ENCODE measurements around the gene HSPA1A. TPM values are rescaled to one million over a fixed set of nuclear protein-coding genes. Genes with fewer than 3 reads are reported as not detected.

HSPA1A gene
- total RNA-seq, 1 experiment from 2014 or later, result 51.2 TPM

- H3K9me3 ChIP-seq (ENCODE audit: control insufficient read depth, low read depth, low read length), result no peaks in the 10 kb centered on the region
- WGBS (ENCODE audit: extremely low coverage, insufficient read length, low lambda C conversion rate), result no CpG with 5 or more reads among the region's 39 CpGs
- Mint-ChIP-seq H3K4me3 (peak overlapping the region; percentile 88 to 91), H3K36me3 (ENCODE audit: insufficient read depth in 1 of 3, low read depth in 3 of 3) (peaks cover 0 to 8% (median 6%) of the 10 kb centered on the region in 3 experiments; a peak in 4 of 7 replicates), H3K4me1 (peaks cover 53 to 57% of the 10 kb centered on the region in 2 experiments), H3K27ac (peak overlapping the region; percentile 94 to 98 (median 97)), H3K27me3 (ENCODE audit: low read depth) (peaks cover 3% of the 10 kb centered on the region), H3K9me3 (peaks cover 3 to 5% of the 10 kb centered on the region in 2 experiments)
- H4K20me1 ChIP-seq (ENCODE audit: control insufficient read depth, insufficient read depth, insufficient read length), result no peaks in the 10 kb centered on the region
- no peaks in the 10 kb centered on the region for H3K27me3 ChIP-seq (ENCODE audit: insufficient read depth, low read length)
- H2BK120ac ChIP-seq (ENCODE audit: low read depth, low read length, poor library complexity, severe bottlenecking), result no peak overlapping the region
- no peak overlapping the region for H2BK20ac ChIP-seq (ENCODE audit: low read depth, low read length, poor library complexity, severe bottlenecking)
- peak overlapping the region; percentile 3 for H3K14ac ChIP-seq (ENCODE audit: insufficient read depth, low read length)
- H4K5ac ChIP-seq (ENCODE audit: insufficient read length, low read depth, low read length), result no peak overlapping the region
- peak overlapping the region; percentile 48 for H3K9ac ChIP-seq (ENCODE audit: extremely low read depth, insufficient read length, low read length)
- no peaks in the 10 kb centered on the region for H3K79me1 ChIP-seq (ENCODE audit: insufficient read depth, low read depth, low read length, poor library complexity, severe bottlenecking)
- H2AFZ ChIP-seq (ENCODE audit: low read length), result no peak overlapping the region
- no peak overlapping the region for H3K4ac ChIP-seq (ENCODE audit: low read depth, low read length)
- TF ChIP-seq, protein P1, sequence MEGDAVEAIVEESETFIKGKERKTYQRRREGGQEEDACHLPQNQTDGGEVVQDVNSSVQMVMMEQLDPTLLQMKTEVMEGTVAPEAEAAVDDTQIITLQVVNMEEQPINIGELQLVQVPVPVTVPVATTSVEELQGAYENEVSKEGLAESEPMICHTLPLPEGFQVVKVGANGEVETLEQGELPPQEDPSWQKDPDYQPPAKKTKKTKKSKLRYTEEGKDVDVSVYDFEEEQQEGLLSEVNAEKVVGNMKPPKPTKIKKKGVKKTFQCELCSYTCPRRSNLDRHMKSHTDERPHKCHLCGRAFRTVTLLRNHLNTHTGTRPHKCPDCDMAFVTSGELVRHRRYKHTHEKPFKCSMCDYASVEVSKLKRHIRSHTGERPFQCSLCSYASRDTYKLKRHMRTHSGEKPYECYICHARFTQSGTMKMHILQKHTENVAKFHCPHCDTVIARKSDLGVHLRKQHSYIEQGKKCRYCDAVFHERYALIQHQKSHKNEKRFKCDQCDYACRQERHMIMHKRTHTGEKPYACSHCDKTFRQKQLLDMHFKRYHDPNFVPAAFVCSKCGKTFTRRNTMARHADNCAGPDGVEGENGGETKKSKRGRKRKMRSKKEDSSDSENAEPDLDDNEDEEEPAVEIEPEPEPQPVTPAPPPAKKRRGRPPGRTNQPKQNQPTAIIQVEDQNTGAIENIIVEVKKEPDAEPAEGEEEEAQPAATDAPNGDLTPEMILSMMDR (conservative IDR thresholded peaks at IDR 0.05), result no peak
- no peak overlapping the region for H3K18ac ChIP-seq (ENCODE audit: insufficient read length, low read depth, low read length)
- H2BK12ac ChIP-seq (ENCODE audit: insufficient read length, low read depth, low read length), result no peak overlapping the region
- no peak overlapping the region for H2BK15ac ChIP-seq (ENCODE audit: low read depth, low read length)
- H3K27ac ChIP-seq (ENCODE audit: insufficient read length, low read depth, low read length), result no peak overlapping the region
- H3K23me2 ChIP-seq (ENCODE audit: insufficient read length, low read depth, low read length, poor library complexity, severe bottlenecking), result peaks cover 15% of the 10 kb centered on the region
- H4K8ac ChIP-seq (replicated peaks; ENCODE audit: insufficient read length, low read depth, low read length), result no peak overlapping the region
- H3K4me2 ChIP-seq (ENCODE audit: insufficient read depth, insufficient read length, low read length), result peak overlapping the region; percentile 83
- peak; percentile 69 for DNase-seq
- no peak overlapping the region for H3T11ph ChIP-seq (ENCODE audit: low read length)
- peaks cover 4% of the 10 kb centered on the region; the same call in 1 of the 2 replicates for H3K4me1 ChIP-seq (ENCODE audit: insufficient read depth, low read length)
- no peak overlapping the region for H3K56ac ChIP-seq (ENCODE audit: insufficient read length, low read depth, low read length)
- no peak overlapping the region for H2AK5ac ChIP-seq (ENCODE audit: insufficient read length, low read length)
- no peak overlapping the region for H3K23ac ChIP-seq (ENCODE audit: insufficient read length, low read depth, low read length)
- no peaks in the 10 kb centered on the region for H3K79me2 ChIP-seq (ENCODE audit: insufficient read depth, low read length)
- H2BK5ac ChIP-seq (ENCODE audit: insufficient read length, low read length), result no peak overlapping the region
- H4K91ac ChIP-seq (ENCODE audit: insufficient read length, low read depth, low read length), result no peak overlapping the region
Measured at GRCh38 chr6:31821301-31822035, 6.1 kb downstream of the HSPA1A start.
